Right hindlimb (tissue), 1 donor: ENCODE data around the gene SAMD4B.

Source experiments
- DNase-seq: peaks from one replicate; pipeline ENCODE4 v3.0.0-alpha.2; 2018

SAMD4B gene

DNA sequence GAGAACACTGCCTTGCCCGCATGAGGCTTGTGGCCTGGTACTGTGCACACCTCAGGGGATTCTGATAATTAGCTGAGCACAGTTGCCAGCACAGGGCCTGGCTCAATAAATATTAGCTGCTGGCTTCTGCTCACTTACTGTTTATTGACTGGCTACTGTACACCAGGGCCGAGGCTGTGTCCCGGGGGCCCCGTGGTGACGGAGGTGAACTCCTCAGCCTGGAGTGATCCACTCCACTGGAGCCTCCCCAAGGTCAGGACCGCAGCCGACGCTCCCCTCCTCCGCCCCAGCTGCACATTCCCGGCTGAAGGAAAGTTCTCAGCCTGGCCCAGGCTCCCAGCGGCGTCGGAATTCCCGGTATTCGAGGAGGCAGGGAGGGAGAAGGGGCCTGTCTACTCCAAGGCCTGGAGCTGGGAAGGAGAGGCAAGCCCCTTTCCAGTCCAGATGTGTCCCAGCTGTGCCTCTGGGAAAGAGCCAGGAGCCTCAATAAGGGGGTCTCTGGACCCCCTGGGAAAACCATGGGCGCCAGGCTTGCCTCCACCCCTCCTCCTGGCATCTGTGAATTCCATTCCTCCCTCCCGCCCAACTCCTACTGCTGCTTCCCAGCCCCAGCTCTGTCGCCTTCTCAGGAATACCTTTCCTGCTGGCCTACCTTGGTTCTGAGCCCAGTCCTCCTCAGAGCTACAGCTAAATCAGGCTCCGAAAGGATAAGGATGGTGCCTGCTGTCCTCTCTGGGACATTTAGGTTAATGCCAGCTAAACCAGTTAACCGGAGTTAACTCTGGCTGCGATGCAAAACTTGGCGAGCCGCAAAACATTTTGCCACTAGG, 86.3 kb downstream of the SAMD4B start:
- peak; percentile 94 for DNase-seq

DNA sequence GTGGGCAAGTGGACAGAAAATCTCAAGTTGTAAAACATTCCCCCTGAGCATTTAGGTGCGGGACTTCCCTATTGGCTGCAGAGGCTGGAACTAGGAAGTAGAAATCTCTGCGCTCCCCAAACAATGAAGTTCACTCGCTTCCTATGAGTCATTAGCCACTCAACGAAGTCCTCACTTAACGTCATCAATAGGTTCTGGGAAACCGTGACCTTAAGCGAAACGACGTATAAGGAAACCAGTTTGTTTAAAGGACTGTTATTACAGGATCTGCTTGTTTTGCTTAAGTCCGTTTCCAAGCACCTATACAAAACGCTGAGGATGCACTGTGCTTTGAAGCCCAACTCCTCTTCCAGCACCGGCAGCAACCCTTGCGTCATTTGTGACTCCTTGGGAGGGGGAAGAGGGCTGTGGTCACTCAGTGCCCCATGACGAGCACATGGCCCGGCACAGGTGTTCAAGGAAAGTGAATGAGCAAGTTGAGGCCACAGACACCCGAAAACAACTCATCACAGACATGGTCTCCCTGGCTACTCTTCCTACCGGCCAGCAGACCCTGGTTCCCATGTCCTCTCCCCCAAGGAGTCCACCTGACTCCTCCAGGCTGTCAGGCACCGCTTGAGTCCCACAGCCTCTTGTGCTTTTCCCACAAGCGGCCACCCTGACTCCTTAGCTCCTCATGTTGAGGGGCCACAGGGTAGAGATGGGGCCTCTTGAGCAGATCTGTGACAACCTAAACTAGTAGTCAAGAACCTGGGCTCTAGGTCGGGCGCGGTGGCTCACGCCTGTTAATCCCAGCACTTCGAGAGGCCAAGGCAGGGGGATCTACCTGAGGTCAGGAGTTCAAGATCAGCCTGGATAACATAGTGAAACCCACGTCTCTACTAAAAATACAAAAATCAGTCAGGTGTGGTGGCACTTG, 88.7 kb downstream of the SAMD4B start:
- no peak for DNase-seq

- no peak for DNase-seq
Measured at GRCh38 chr19:39432677-39433025, 90.4 kb downstream of the SAMD4B start.

DNA sequence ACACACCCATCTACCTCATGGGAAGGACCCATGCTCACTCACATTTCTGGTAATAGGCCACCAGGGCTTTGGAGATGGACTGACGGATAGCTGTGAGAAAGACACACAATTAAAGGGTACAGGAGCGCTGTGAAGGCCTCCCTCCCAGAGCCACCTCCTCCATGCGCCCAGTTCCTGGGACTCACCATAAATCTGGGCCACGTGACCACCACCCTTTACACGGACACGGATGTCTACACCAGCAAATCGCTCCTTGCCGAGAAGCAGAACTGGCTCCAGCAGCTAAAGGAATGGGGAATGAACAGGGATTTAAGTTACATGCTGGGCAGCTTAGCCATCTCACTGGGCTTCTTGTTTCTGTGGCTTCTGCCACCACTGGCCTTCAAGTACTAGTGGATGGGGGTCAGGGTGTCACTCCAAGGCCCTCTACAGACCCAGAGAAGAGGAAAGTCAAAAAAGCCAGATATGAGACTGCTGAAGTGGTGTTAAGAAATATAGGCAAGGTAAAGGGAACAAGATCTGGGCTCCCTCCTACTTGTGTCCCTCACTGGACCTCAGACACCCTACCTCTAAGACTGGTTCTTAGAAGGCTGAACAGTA, 91.4 kb downstream of the SAMD4B start:
- no peak for DNase-seq

DNA sequence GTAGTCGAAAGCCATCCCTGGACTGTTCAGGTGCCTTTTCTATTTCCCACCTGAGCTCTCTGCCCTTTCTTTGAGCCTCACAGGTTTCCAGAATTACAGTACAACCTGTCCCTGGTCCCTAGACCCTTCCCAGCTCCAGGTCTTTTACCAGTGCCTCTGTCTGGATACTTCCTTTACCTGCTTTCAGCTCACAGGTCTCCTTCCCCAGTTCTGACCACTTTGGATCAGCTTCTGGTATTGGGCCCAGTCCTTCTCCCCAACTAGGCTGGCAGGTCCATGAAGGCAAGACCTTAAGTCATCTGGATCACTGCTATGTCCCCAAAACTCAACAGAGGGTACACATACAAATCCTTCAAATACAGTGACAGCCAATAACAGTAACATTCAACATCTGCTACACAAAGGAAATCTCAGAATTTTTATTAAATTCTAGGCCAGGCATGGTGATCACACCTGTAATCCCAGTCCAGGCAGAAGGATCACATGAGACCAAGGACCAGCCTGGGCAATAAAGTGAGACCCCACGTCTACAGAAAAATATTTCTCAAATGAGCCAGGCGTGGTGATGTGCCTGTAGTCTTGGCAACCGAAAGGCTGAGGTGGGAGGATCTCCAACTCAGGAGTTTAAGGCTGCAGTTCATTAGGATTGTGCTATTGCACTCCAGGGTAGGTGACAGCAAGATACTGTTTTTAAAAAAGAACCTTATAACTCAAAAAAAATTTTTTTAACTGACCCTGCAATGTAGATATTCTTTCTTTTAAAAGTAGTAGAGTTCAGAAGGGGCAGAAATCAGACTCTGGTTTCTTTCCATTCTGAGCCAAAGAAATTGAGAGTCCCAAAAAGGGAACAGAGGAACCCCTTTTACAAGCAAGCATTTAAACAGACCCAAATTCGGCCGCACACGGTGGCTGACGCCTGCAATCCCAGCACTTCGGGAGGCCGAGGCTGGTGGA, 92.2 kb downstream of the SAMD4B start:
- DNase-seq: no peak
